Retinal pigment epithelial cell (primary cell): ENCODE measurements around the gene PML.

Experiments
- DNase-seq: peaks from one replicate; pipeline ENCODE4 v3.0.0-alpha.2; 2010; ENCODE audit warnings: low read depth
- H3K4me3 ChIP-seq: 2 replicates; pipeline ENCODE4 v1.5.1; 2011; ENCODE audit warnings: mild to moderate bottlenecking, low read length, control low read depth, moderate library complexity
- TF ChIP-seq, protein P1 (sequence below): conservative IDR thresholded peaks from 2 replicates; pipeline ENCODE4 v1.5.1; 2011; ENCODE audit warnings: low read depth, low read length, control low read depth, inconsistent platforms

The PML gene

DNA sequence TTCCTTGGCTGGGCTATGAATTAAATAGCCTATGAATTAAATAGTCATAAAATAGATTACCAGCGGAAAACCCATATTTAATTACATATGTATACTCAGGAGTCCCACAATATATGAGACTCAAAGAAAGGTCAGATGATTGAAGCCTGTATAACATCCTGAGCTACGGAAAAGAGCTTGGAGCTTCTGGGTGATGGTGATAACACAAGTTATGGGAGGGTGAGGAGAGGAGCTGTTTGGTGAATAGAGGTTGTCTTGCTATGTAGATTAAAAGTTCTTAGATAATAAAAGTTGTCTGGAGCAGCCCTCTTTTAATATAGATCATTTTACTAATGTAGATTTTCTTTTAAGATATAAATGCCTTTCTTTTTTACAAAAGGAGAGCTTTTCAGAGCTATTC, 1.8 kb downstream of the PML start:
- no peak for DNase-seq
- peak overlapping the region; percentile 23 for H3K4me3 ChIP-seq
- TF ChIP-seq, protein P1, sequence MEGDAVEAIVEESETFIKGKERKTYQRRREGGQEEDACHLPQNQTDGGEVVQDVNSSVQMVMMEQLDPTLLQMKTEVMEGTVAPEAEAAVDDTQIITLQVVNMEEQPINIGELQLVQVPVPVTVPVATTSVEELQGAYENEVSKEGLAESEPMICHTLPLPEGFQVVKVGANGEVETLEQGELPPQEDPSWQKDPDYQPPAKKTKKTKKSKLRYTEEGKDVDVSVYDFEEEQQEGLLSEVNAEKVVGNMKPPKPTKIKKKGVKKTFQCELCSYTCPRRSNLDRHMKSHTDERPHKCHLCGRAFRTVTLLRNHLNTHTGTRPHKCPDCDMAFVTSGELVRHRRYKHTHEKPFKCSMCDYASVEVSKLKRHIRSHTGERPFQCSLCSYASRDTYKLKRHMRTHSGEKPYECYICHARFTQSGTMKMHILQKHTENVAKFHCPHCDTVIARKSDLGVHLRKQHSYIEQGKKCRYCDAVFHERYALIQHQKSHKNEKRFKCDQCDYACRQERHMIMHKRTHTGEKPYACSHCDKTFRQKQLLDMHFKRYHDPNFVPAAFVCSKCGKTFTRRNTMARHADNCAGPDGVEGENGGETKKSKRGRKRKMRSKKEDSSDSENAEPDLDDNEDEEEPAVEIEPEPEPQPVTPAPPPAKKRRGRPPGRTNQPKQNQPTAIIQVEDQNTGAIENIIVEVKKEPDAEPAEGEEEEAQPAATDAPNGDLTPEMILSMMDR: no peak

DNA sequence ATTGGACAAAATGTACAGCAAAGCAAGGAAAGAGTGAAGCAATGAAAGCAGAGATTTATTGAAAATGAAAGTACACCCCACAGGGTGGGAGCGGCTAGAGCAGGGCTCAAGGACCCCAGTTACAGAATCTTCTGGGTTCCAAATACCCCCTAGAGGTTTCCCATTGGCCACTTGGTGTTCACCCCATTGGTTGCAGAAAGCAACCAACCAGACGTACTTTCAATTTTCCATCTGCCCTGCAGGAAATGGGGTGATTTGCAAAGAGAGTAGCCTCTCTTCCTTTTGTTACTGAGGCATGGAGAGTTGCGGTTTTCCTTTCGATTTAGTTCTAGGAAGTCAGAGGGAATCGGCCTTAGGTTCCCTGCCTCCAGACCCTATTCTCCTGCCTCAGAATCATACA, 2.4 kb downstream of the PML start:
- TF ChIP-seq, protein P1: no peak
- DNase-seq: no peak
- peak overlapping the region; percentile 23 for H3K4me3 ChIP-seq

GRCh38 chr15:73997986-73998385, 3.5 kb downstream of the PML start:
- no peak for DNase-seq
- no peak overlapping the region for H3K4me3 ChIP-seq
- TF ChIP-seq, protein P1: no peak

GRCh38 chr15:74006774-74007639, 12.5 kb downstream of the PML start:
- H3K4me3 ChIP-seq: no peak overlapping the region
- TF ChIP-seq, protein P1: no peak
- DNase-seq: no peak

- H3K4me3 ChIP-seq: no peak overlapping the region
- TF ChIP-seq, protein P1: no peak
- DNase-seq: no peak
Observed at GRCh38 chr15:74007820-74008371, 13.4 kb downstream of the PML start.

DNA sequence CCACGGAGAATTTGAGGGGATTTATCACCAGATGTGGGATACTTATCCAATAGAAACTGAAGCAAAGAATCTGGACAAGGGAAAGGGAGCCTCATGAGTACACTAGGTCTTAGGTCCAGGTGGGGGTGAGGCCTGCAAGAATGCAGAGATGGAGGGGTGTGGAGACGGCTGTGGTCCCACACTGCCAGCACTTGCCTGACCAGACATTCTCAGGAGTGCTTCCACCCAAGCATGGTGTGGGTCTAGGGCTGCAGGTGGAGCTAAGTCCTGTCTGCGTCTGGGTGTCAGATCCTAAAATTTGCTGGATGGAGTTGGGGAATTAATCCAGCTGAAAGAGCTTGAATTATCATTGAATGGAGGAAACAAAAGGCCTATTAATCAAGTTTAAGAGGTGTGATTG, 14.4 kb downstream of the PML start:
- TF ChIP-seq, protein P1: no peak
- DNase-seq: no peak
- H3K4me3 ChIP-seq: no peak overlapping the region

- no peak for DNase-seq
- TF ChIP-seq, protein P1: no peak
- H3K4me3 ChIP-seq: no peak overlapping the region
Observed at GRCh38 chr15:74010929-74011540, 16.5 kb downstream of the PML start.
